Endodermal cell (in vitro differentiated cells): Measurements from ENCODE around the gene NRG2. TPM values are rescaled to one million over a fixed set of nuclear protein-coding genes. Genes with fewer than 3 reads are reported as not detected.

Source experiments
- DNase-seq: peaks from one replicate; pipeline ENCODE4 v3.0.0-alpha.2; 2017
- H3K27ac ChIP-seq: 2 replicates; pipeline ENCODE4 v1.5.1; 2013; ENCODE audit warnings: mild to moderate bottlenecking, low read depth, low read length, moderate library complexity
- H3K27me3 ChIP-seq: 2 replicates; pipeline ENCODE4 v1.6.1; 2013; ENCODE audit warnings: mild to moderate bottlenecking, low read length, moderate library complexity; ENCODE audit not compliant: insufficient read depth, control insufficient read depth, poor library complexity, severe bottlenecking
- H3K36me3 ChIP-seq: 2 replicates; pipeline ENCODE4 v1.7.0; 2013; ENCODE audit warnings: mild to moderate bottlenecking, low read length, moderate library complexity; ENCODE audit not compliant: control insufficient read depth, insufficient read depth
- H3K4me1 ChIP-seq: one replicate; pipeline ENCODE4 v1.7.0; 2013; ENCODE audit warnings: low read length; ENCODE audit not compliant: control insufficient read depth, insufficient read depth
- H3K4me3 ChIP-seq: 2 replicates; pipeline ENCODE4 v1.5.1; 2013; ENCODE audit warnings: mild to moderate bottlenecking, low read length, moderate library complexity
- H3K9ac ChIP-seq: 2 replicates; pipeline ENCODE4 v1.6.1; 2013; ENCODE audit warnings: mild to moderate bottlenecking, low read length, moderate library complexity; ENCODE audit not compliant: poor library complexity, severe bottlenecking; ENCODE audit errors: extremely low read depth
- H3K9me3 ChIP-seq: 2 replicates; pipeline ENCODE4 v1.6.1; 2013; ENCODE audit warnings: mild to moderate bottlenecking, low read length, moderate library complexity; ENCODE audit not compliant: control insufficient read depth
- H3K27ac Mint-ChIP-seq: 2 replicates; pipeline ENCODE4 v1.8.0; 2020; ENCODE audit warnings: mixed read lengths
- H3K27me3 Mint-ChIP-seq: 2 replicates; pipeline ENCODE4 v1.8.0; 2021; ENCODE audit warnings: mild to moderate bottlenecking, mixed read lengths; ENCODE audit not compliant: insufficient read depth
- H3K36me3 Mint-ChIP-seq: 2 replicates; pipeline ENCODE4 v1.8.0; 2020; ENCODE audit warnings: low read depth, mixed read lengths
- H3K4me1 Mint-ChIP-seq: 2 replicates; pipeline ENCODE4 v1.8.0; 2020; ENCODE audit warnings: mixed read lengths
- H3K4me3 Mint-ChIP-seq: 2 replicates; pipeline ENCODE4 v1.8.0; 2020; ENCODE audit warnings: mild to moderate bottlenecking, moderate library complexity, mixed read lengths
- H3K9me3 Mint-ChIP-seq: 2 replicates; pipeline ENCODE4 v1.8.0; 2020; ENCODE audit warnings: mild to moderate bottlenecking, mixed read lengths
- CTCF ChIP-seq: fragments of 200-600 bp; sonication (generic); conservative IDR thresholded peaks from 2 replicates; pipeline ENCODE4 v1.5.0; 2021; ENCODE audit warnings: antibody characterized with exemption, mild to moderate bottlenecking
- WGBS, 2 experiments: methylation state at CpG; one replicate each; pipeline versions ENCODE4 v1.1.5 to v1.1.7; 2013; ENCODE audit warnings: missing lambda C conversion rate in 2 of 2, mixed read lengths in 1 of 2; ENCODE audit not compliant: insufficient coverage in 1 of 2, insufficient read length in 1 of 2; 5-methylcytosine and 5-hydroxymethylcytosine counted together
- total RNA-seq, 2 donors: library from RNA; stranded (reverse); fragmentation: NEBNext Ultra II Directional in 1 of 2; extraction: Animal tissue kit (Norgen Biotek cat#: 25700) in 1 of 2; gene quantifications; 2 replicates in 1 of 2; 3 replicates in 1 of 2; pipeline ENCODE4 v1.2.1, GENCODE V29; 2021

Gene NRG2
- total RNA-seq, 2 donors from 2014 or later: 10.8 to 12.5 TPM

GRCh38 chr5:139812836-139813805 is 230.0 kb downstream of the NRG2 start:
- no peaks in the 10 kb centered on the region for H3K36me3 Mint-ChIP-seq
- no peaks in the 10 kb centered on the region for H3K36me3 ChIP-seq
- H3K27ac ChIP-seq: no peak overlapping the region
- H3K27me3 Mint-ChIP-seq: peaks cover 15% of the 10 kb centered on the region
- no peak for TF ChIP-seq CTCF
- WGBS, 2 experiments: 91 to 96% methylated on average over 15 to 24 of the region's 25 CpGs
- no peak overlapping the region for H3K9ac ChIP-seq
- H3K9me3 Mint-ChIP-seq: no peaks in the 10 kb centered on the region
- no peaks in the 10 kb centered on the region for H3K4me1 Mint-ChIP-seq
- no peaks in the 10 kb centered on the region for H3K9me3 ChIP-seq
- H3K4me3 Mint-ChIP-seq: no peak overlapping the region
- peaks cover 6% of the 10 kb centered on the region for H3K27me3 ChIP-seq
- H3K27ac Mint-ChIP-seq: no peak overlapping the region
- no peak overlapping the region for H3K4me3 ChIP-seq
- DNase-seq: no peak
- H3K4me1 ChIP-seq: no peaks in the 10 kb centered on the region

- peaks cover 15% of the 10 kb centered on the region for H3K27me3 Mint-ChIP-seq
- no peaks in the 10 kb centered on the region for H3K4me1 ChIP-seq
- no peak for TF ChIP-seq CTCF
These were observed 230.8 kb downstream of the NRG2 start for GRCh38 chr5:139812323-139812722.

GRCh38 chr5:139811274-139811607 is 231.9 kb downstream of the NRG2 start:
- Mint-ChIP-seq H3K27ac (no peak overlapping the region), H3K4me3 (no peak overlapping the region), H3K36me3 (no peaks in the 10 kb centered on the region), H3K9me3 (no peaks in the 10 kb centered on the region), H3K4me1 (no peaks in the 10 kb centered on the region), H3K27me3 (peaks cover 16% of the 10 kb centered on the region)
- H3K4me3 ChIP-seq: no peak overlapping the region
- no peaks in the 10 kb centered on the region for H3K4me1 ChIP-seq
- peaks cover under 1% of the 10 kb centered on the region for H3K27me3 ChIP-seq
- H3K36me3 ChIP-seq: no peaks in the 10 kb centered on the region
- DNase-seq: no peak
- no peak for TF ChIP-seq CTCF
- no peak overlapping the region for H3K27ac ChIP-seq
- no peaks in the 10 kb centered on the region for H3K9me3 ChIP-seq
- WGBS, 2 experiments: 50 to 71% methylated on average over 1 to 2 of the region's 2 CpGs
- no peak overlapping the region for H3K9ac ChIP-seq

More at GRCh38 chr5:139812323-139812722, 230.8 kb downstream of the NRG2 start:
- no peak overlapping the region for H3K4me3 ChIP-seq
- H3K36me3 ChIP-seq: no peaks in the 10 kb centered on the region
- DNase-seq: no peak
- H3K4me1 Mint-ChIP-seq: no peaks in the 10 kb centered on the region
- WGBS, 2 experiments: 82 to 85% methylated on average over 5 of the region's 5 CpGs
- no peaks in the 10 kb centered on the region for H3K9me3 ChIP-seq
- H3K27me3 ChIP-seq: peaks cover 6% of the 10 kb centered on the region
- no peak overlapping the region for H3K27ac Mint-ChIP-seq
- no peak overlapping the region for H3K27ac ChIP-seq
- H3K36me3 Mint-ChIP-seq: no peaks in the 10 kb centered on the region
- no peak overlapping the region for H3K9ac ChIP-seq
- no peaks in the 10 kb centered on the region for H3K9me3 Mint-ChIP-seq
- no peak overlapping the region for H3K4me3 Mint-ChIP-seq
